Endothelial cell of umbilical vein (primary cell): ENCODE measurements around the gene USH1C. TPM values are rescaled to one million over a fixed set of nuclear protein-coding genes. Genes with fewer than 3 reads are reported as not detected.

Experiments
- BruUV-seq: library from RNA; stranded (reverse); fragments of 400-500 nt; replicated peaks from 2 replicates; lab custom pipeline; 2021; lab: Mats Ljungman, UMichigan
- CTCF ChIA-PET: fragments of 300-600, 350-600 bp; sonication (Branson Sonifier 250); formaldehyde crosslinking; loops from one replicate; lab custom pipeline; 2021; ENCODE audit warnings: antibody characterized with exemption, inconsistent platforms; lab: Charles Lee
- POLR2A ChIA-PET: fragments of 300-600, 350-600 bp; sonication (Branson Sonifier 250); formaldehyde crosslinking; loops from one replicate; lab custom pipeline; 2021; ENCODE audit warnings: antibody characterized with exemption, inconsistent platforms; lab: Charles Lee
- DNase-seq: peaks from one replicate; pipeline ENCODE4 v3.0.0-alpha.2; 2011; ENCODE audit warnings: low read depth, low spot score
- FAIRE-seq: peaks from 2 replicates; lab custom pipeline; 2011; peaks lifted over from hg19 to GRCh38; lab: Jason Lieb, UNC
- H2AFZ ChIP-seq: 2 replicates; pipeline ENCODE4 v1.6.0; 2012; ENCODE audit warnings: low read depth, low read length, control low read depth, inconsistent platforms
- H3K27ac ChIP-seq: 2 replicates; pipeline ENCODE4 v1.5.1; 2011; ENCODE audit warnings: low read depth, mild to moderate bottlenecking, control low read depth, low read length, moderate library complexity; ENCODE audit not compliant: insufficient read depth
- H3K27me3 ChIP-seq, 2 experiments: 2 replicates each; pipeline versions ENCODE4 v1.6.0 to v1.6.1; 2011; ENCODE audit warnings: low read length in 2 of 2, mixed read lengths in 1 of 2; ENCODE audit not compliant: control insufficient read depth in 2 of 2, insufficient read depth in 2 of 2
- H3K36me3 ChIP-seq, 2 experiments: 2 replicates in 1 of 2; 3 replicates in 1 of 2; pipeline ENCODE4 v1.5.1; 2011; ENCODE audit warnings: low read length in 2 of 2, mild to moderate bottlenecking in 1 of 2, moderate library complexity in 1 of 2; ENCODE audit not compliant: control insufficient read depth in 2 of 2, insufficient read depth in 2 of 2; ENCODE audit errors: extremely low read depth in 1 of 2
- H3K4me1 ChIP-seq: 3 replicates; pipeline ENCODE4 v1.5.1; 2011; ENCODE audit warnings: mild to moderate bottlenecking, low read length; ENCODE audit not compliant: control insufficient read depth, insufficient read depth; ENCODE audit errors: extremely low read depth
- H3K4me2 ChIP-seq: 2 replicates; pipeline ENCODE4 v1.6.1; 2011; ENCODE audit warnings: low read length, control low read depth, mixed read lengths; ENCODE audit not compliant: insufficient read depth
- H3K4me3 ChIP-seq, 3 experiments: fragments of 200-600 bp in 1 of 3; sonication (generic), shearing (Covaris generic) in 1 of 3; replicated peaks in 1 of 3; 2 replicates each; pipeline ENCODE4 v1.5.1; 2011 to 2016; ENCODE audit warnings: control low read depth in 3 of 3, low read length in 3 of 3, mild to moderate bottlenecking in 2 of 3, inconsistent platforms in 1 of 3, low read depth in 1 of 3, moderate library complexity in 1 of 3; ENCODE audit not compliant: insufficient read depth in 1 of 3
- H3K79me2 ChIP-seq: 2 replicates; pipeline ENCODE4 v1.6.0; 2012; ENCODE audit warnings: low read length, inconsistent platforms; ENCODE audit not compliant: control insufficient read depth, insufficient read depth
- H3K9ac ChIP-seq: replicated peaks from 2 replicates; pipeline ENCODE3; 2011; ENCODE audit warnings: low read length, control low read depth; ENCODE audit not compliant: insufficient read depth; ENCODE audit errors: extremely low read depth
- H3K9me1 ChIP-seq: replicated peaks from 3 replicates; pipeline ENCODE4 v1.6.0; 2011; ENCODE audit warnings: mild to moderate bottlenecking, low read length; ENCODE audit not compliant: control insufficient read depth, insufficient read depth; ENCODE audit errors: extremely low read depth
- H3K9me3 ChIP-seq: replicated peaks from 2 replicates; pipeline ENCODE4 v1.5.1; 2012; ENCODE audit warnings: low read length, inconsistent platforms; ENCODE audit not compliant: control insufficient read depth, insufficient read depth
- H4K20me1 ChIP-seq: replicated peaks from 2 replicates; pipeline ENCODE3; 2011; ENCODE audit warnings: mild to moderate bottlenecking, low read length; ENCODE audit not compliant: control insufficient read depth, insufficient read depth; ENCODE audit errors: extremely low read depth
- EZH2 ChIP-seq: IDR thresholded peaks from 2 replicates; pipeline ENCODE4 v1.6.1; 2012; ENCODE audit warnings: borderline replicate concordance, low read depth, mild to moderate bottlenecking, moderate library complexity, low read length, inconsistent platforms; ENCODE audit not compliant: severe bottlenecking
- FOS ChIP-seq: IDR thresholded peaks from 2 replicates; pipeline ENCODE4 v1.6.1; 2011; ENCODE audit warnings: mild to moderate bottlenecking, low read length, moderate library complexity, borderline replicate concordance; ENCODE audit not compliant: insufficient read depth
- GATA2 ChIP-seq: IDR thresholded peaks from 2 replicates; pipeline ENCODE4 v1.7.0; 2011; ENCODE audit warnings: low read depth, mild to moderate bottlenecking, moderate library complexity, mixed read lengths, low read length; ENCODE audit not compliant: insufficient read length, insufficient read depth
- JUN ChIP-seq: IDR thresholded peaks from 2 replicates; pipeline ENCODE4 v1.6.1; 2011; ENCODE audit warnings: borderline replicate concordance, low read depth; ENCODE audit not compliant: insufficient read length, insufficient read depth
- MYC ChIP-seq: IDR thresholded peaks from one replicate; pipeline ENCODE4 v1.6.1; 2011; ENCODE audit warnings: mild to moderate bottlenecking, low read depth, low read length
- POLR2A ChIP-seq: IDR thresholded peaks from 2 replicates; pipeline ENCODE4 v1.6.1; 2012; ENCODE audit warnings: low read depth, mild to moderate bottlenecking, control low read depth, low read length
- POLR2AphosphoS5 ChIP-seq: IDR thresholded peaks from 2 replicates; pipeline ENCODE4 v1.6.1; 2012; ENCODE audit warnings: low read depth, mild to moderate bottlenecking, control low read depth, low read length, moderate library complexity; ENCODE audit not compliant: insufficient read depth
- dilution Hi-C: fragments of 300-500 bp; cut with MboI; formaldehyde crosslinking; loops from one replicate; pipeline ENCODE4 v1.15.0; 2019; ENCODE audit warnings: low sequenced_read_pairs; ENCODE audit not compliant: extremely low pct_ligation_motif_present
- intact Hi-C: fragments of 100-400 bp; cut with micrococcal nuclease; formaldehyde crosslinking; loops from one replicate; pipeline ENCODE4 v1.10.0; 2022
- polyA plus RNA-seq, 4 experiments: library from polyadenylated mRNA; depleted of rRNA in 3 of 4; stranded (reverse) in 3 of 4; unstranded in 1 of 4; fragments of >200 nt; gene quantifications; 2 replicates each; pipeline versions ENCODE4 v1.2.1 to v1.2.3, GENCODE V29; 2011 to 2012; ENCODE audit warnings: missing spikeins in 1 of 4
- total RNA-seq: library from RNA; stranded (reverse); gene quantifications from 2 replicates; pipeline ENCODE4 v1.2.3, GENCODE V29; 2021
- TF ChIP-seq, protein P1 (sequence below), 2 donors: IDR thresholded peaks; 1 replicate in 1 of 2; 2 replicates in 1 of 2; pipeline ENCODE4 v1.5.1; 2011; ENCODE audit warnings: low read length in 2 of 2, mild to moderate bottlenecking in 2 of 2, moderate library complexity in 2 of 2, control low read depth in 1 of 2, inconsistent platforms in 1 of 2, low read depth in 1 of 2; ENCODE audit not compliant: insufficient read depth in 1 of 2; ENCODE audit errors: extremely low read depth in 1 of 2
- TF ChIP-seq, protein P2 (sequence below): IDR thresholded peaks from 2 replicates; pipeline ENCODE4 v1.6.1; 2011; ENCODE audit not compliant: insufficient read depth, insufficient read length

The USH1C gene
- total and polyA plus RNA-seq, 2 donors (not counting 3 experiments of a cell fraction or from before 2014, with no cell fraction given): not detected

DNA sequence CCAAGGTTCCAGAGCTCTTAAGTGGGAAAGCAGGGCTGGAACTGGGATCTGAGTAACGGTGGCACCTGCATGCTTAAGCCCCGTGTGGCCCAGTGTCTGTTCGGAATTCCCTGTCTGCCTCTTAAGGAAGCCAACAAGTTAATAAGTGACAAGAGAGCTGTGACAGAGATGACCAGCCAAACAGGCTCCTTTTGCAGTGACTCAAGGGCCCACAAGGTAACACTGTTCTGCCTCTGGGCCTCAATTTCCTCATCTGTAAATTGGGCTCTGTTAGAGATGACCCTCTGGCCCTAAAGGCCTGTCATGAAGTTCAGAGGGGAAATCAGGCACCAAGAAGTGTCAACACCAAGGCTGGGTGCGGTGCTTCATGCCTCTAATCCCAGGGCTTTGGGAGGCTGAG, 18.6 kb downstream of the USH1C start:
- ChIA-PET POLR2A (no interaction called here), CTCF (interaction anchor here (0.8 kb wide), 1 partner anchor 142 kb away, joined by 3 read pairs; no protein-coding TSS in a partner anchor)
- H3K9me3 ChIP-seq: no peaks in the 10 kb centered on the region
- intact Hi-C loops: no loop called here
- no peak overlapping the region for H2AFZ ChIP-seq
- H3K27me3 ChIP-seq: peaks cover 0 to 3% of the 10 kb centered on the region in 2 experiments
- no peak overlapping the region for H3K4me2 ChIP-seq
- H3K4me1 ChIP-seq: no peaks in the 10 kb centered on the region
- no peaks in the 10 kb centered on the region for H3K36me3 ChIP-seq
- BruUV-seq: no TSS peak
- H3K27ac ChIP-seq: no peak overlapping the region
- H3K9ac ChIP-seq: no peak overlapping the region
- H4K20me1 ChIP-seq: no peaks in the 10 kb centered on the region
- DNase-seq: no peak
- H3K79me2 ChIP-seq: no peaks in the 10 kb centered on the region
- TF ChIP-seq JUN (no peak), GATA2 (no peak), EZH2 (no peak), FOS (no peak), MYC (no peak), POLR2AphosphoS5 (no peak), POLR2A (no peak)
- TF ChIP-seq, protein P1, sequence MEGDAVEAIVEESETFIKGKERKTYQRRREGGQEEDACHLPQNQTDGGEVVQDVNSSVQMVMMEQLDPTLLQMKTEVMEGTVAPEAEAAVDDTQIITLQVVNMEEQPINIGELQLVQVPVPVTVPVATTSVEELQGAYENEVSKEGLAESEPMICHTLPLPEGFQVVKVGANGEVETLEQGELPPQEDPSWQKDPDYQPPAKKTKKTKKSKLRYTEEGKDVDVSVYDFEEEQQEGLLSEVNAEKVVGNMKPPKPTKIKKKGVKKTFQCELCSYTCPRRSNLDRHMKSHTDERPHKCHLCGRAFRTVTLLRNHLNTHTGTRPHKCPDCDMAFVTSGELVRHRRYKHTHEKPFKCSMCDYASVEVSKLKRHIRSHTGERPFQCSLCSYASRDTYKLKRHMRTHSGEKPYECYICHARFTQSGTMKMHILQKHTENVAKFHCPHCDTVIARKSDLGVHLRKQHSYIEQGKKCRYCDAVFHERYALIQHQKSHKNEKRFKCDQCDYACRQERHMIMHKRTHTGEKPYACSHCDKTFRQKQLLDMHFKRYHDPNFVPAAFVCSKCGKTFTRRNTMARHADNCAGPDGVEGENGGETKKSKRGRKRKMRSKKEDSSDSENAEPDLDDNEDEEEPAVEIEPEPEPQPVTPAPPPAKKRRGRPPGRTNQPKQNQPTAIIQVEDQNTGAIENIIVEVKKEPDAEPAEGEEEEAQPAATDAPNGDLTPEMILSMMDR (IDR thresholded peaks at IDR 0.05; ENCODE audit: extremely low read depth in 1 of 2, insufficient read depth in 1 of 2, low read depth in 1 of 2, low read length in 2 of 2): no peak
- TF ChIP-seq, protein P2, sequence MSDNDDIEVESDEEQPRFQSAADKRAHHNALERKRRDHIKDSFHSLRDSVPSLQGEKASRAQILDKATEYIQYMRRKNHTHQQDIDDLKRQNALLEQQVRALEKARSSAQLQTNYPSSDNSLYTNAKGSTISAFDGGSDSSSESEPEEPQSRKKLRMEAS: no peak
- dilution Hi-C loops: no loop called here
- no peak overlapping the region for H3K4me3 ChIP-seq
- FAIRE-seq: no peak
- no peaks in the 10 kb centered on the region for H3K9me1 ChIP-seq
